Ascending aorta (tissue), 2 donors: ENCODE results near the gene THEMIS2. TPM values are rescaled to one million over a fixed set of nuclear protein-coding genes. Genes with fewer than 3 reads are reported as not detected.

ENCODE experiments used
- DNase-seq, 2 donors: peaks; one replicate each; pipeline ENCODE4 v3.0.0-alpha.2; 2019; ENCODE audit warnings: low spot score in 2 of 2
- H3K27ac ChIP-seq, 2 donors: fragments of 200-600 bp; sonication (generic); one replicate each; pipeline ENCODE4 v1.5.1; 2016 to 2017; ENCODE audit warnings: mild to moderate bottlenecking in 1 of 2
- H3K27me3 ChIP-seq: fragments of 200-600 bp; sonication (generic); one replicate; pipeline ENCODE4 v1.5.1; 2017
- H3K36me3 ChIP-seq, 2 donors: fragments of 200-600 bp; sonication (generic); one replicate each; pipeline ENCODE4 v1.5.1; 2016
- H3K4me1 ChIP-seq, 2 donors: fragments of 200-600 bp; sonication (generic); one replicate each; pipeline ENCODE4 v1.5.1; 2016 to 2017; ENCODE audit warnings: mild to moderate bottlenecking in 1 of 2
- H3K4me3 ChIP-seq, 2 donors: fragments of 200-600 bp; sonication (generic); one replicate each; pipeline ENCODE4 v1.5.1; 2016 to 2017; ENCODE audit warnings: mild to moderate bottlenecking in 1 of 2
- H3K9me3 ChIP-seq, 2 donors: fragments of 200-600 bp; sonication (generic); one replicate each; pipeline ENCODE4 v1.5.1; 2016
- intact Hi-C: fragments of 100-400 bp; cut with DNase I; formaldehyde crosslinking; loops from one replicate; pipeline ENCODE4 v1.15.1; 2023
- total RNA-seq: library from RNA; depleted of rRNA; stranded (reverse); fragments of >200 nt; gene quantifications from one replicate; pipeline ENCODE4 v1.1.0, GENCODE V29; 2016
- TF ChIP-seq, protein P1 (sequence below), 3 experiments: fragments of 200-600 bp in 2 of 3; fragments of 450-650 bp in 1 of 3; sonication (generic) in 2 of 3; IDR thresholded peaks; one replicate each; pipeline ENCODE4 v1.5.1; 2016 to 2019; ENCODE audit warnings: antibody characterized with exemption in 3 of 3, mild to moderate bottlenecking in 1 of 3, moderate library complexity in 1 of 3

The THEMIS2 gene
- total RNA-seq, 1 donor from 2014 or later: 206 TPM

DNA sequence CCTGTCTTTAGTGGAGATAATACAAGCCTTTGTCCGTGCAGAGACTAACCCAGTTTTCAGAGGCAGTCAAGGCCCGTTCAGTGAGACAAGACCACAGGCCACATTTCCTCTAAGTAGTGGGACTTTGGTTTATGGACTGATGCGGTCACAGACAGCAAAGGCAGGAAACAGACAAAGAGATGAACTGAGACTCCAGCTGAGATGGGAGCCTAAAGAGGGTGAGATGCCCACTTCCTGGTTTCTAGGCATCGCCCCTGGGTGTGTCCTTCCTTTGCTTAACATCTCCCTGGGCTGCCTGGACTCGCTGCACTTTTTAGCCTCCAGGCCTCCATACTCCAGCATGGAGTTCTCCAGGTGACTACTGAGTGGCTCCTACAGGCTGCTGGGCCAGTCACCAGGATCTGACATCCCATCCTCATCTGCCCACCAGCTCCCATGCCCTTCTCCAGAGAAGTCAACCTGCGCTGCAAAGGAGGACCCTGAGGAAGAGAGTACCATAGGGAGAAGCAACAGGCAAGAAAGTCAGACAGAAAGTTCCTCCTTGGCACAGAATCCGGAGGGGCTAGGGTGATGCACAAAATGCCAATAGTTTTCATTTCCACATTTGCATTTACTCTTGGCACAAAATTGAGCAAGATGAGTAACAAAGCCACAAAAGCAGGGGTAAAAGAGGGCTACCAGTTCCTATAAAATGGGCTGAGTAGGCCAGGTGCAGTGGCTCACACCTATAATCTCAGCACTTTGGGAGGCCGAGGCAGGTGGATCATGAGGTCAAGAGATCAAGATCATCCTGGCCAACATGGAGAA is 15.1 kb downstream of the THEMIS2 start:
- Histone ChIP-seq H3K4me3 (no peak overlapping the region), H3K27ac (peak overlapping the region in 1 of 2 donors; percentile 18), H3K9me3 (no peaks in the 10 kb centered on the region), H3K4me1 (no peaks in the 10 kb centered on the region), H3K27me3 (no peaks in the 10 kb centered on the region), H3K36me3 (peaks cover 17 to 26% of the 10 kb centered on the region in 2 donors)
- no peak for DNase-seq
- TF ChIP-seq, protein P1, sequence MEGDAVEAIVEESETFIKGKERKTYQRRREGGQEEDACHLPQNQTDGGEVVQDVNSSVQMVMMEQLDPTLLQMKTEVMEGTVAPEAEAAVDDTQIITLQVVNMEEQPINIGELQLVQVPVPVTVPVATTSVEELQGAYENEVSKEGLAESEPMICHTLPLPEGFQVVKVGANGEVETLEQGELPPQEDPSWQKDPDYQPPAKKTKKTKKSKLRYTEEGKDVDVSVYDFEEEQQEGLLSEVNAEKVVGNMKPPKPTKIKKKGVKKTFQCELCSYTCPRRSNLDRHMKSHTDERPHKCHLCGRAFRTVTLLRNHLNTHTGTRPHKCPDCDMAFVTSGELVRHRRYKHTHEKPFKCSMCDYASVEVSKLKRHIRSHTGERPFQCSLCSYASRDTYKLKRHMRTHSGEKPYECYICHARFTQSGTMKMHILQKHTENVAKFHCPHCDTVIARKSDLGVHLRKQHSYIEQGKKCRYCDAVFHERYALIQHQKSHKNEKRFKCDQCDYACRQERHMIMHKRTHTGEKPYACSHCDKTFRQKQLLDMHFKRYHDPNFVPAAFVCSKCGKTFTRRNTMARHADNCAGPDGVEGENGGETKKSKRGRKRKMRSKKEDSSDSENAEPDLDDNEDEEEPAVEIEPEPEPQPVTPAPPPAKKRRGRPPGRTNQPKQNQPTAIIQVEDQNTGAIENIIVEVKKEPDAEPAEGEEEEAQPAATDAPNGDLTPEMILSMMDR (IDR thresholded peaks at IDR 0.05): no peak
- intact Hi-C loops: no loop called here

DNA sequence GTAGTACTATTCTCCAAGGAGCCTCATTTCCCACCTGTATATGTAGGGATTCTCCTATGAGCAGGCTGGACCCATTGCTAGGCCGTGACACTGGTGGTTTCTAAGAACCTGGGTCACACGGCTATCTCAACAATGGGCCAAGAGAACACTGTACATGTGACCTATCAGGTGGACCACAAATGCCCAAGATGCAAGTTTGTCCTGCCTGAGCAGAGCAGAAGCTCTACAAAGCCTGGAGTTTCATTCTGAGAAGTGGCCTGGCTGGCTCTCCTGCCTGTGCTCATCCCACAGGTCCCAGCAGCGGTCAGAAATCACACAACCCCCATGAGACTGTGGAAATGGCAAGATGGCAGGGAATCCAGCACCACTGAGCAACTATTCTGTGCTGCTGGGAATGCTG is 17.2 kb downstream of the THEMIS2 start:
- no peaks in the 10 kb centered on the region for H3K4me1 ChIP-seq
- intact Hi-C loops: no loop called here
- peaks cover 38 to 44% of the 10 kb centered on the region in 2 donors for H3K36me3 ChIP-seq
- H3K27ac ChIP-seq: no peak overlapping the region
- no peak for DNase-seq
- no peaks in the 10 kb centered on the region for H3K9me3 ChIP-seq
- no peak overlapping the region for H3K4me3 ChIP-seq
- H3K27me3 ChIP-seq: no peaks in the 10 kb centered on the region
- TF ChIP-seq, protein P1 (IDR thresholded peaks at IDR 0.05): no peak

DNA sequence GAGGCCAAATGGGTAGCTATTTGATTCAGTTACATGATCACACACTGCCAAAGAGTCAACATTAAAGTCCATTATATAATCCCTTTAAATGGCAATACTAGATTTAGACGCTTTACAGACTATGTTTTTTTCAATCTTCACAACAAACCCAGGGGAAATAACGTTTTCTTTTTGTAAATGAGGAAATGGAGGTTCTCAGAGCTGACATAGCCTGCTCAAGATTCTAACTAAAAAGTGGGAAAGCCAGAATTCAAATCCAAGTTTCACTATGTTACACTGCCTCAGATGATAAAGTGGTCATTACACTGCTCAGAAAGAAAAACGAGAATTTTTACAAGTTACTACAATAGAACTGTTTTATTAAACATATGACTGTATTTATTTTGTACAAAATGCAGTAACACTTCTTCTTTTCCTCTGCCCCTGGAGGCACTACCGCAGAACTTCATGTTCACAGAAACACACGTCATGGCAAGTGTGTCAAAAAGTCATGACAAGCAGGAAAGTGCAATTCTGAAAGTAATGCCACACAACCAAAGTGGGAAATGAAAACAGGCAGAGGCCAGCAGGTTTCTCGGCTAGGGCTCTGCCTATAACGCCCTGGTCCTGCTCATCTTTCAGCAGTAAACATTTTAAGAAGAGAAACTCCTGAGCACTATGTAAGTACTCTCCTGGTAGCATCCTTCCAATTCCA is 19.0 kb downstream of the THEMIS2 start:
- H3K4me1 ChIP-seq: no peaks in the 10 kb centered on the region
- no peaks in the 10 kb centered on the region for H3K27me3 ChIP-seq
- H3K27ac ChIP-seq: peak overlapping the region; percentile 29 to 32
- no peak overlapping the region for H3K4me3 ChIP-seq
- H3K36me3 ChIP-seq: peaks cover 56 to 63% of the 10 kb centered on the region in 2 donors
- H3K9me3 ChIP-seq: no peaks in the 10 kb centered on the region
- DNase-seq: no peak
- TF ChIP-seq, protein P1 (IDR thresholded peaks at IDR 0.05): no peak
- intact Hi-C loops: no loop called here

DNA sequence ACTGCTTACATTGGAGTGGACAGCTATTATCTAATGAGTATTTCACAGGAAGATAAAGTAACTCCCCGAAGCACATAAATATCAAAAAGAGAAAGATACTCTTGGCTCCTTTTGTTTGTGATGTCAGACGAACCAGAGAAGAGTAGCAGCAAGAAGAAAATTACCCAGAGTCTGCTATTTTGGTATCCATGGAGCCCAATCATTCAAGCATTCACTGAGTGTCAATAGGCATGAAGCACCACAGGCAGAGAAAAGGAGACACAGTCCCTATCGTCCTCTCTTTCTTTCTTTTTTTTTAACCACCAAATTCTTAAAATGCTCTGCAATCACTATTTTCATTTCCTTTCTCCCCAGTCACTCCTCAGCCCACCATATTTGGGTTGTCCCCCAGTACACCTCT is 22.2 kb downstream of the THEMIS2 start:
- DNase-seq: no peak
- H3K36me3 ChIP-seq: peaks cover 70 to 73% of the 10 kb centered on the region in 2 donors
- H3K4me3 ChIP-seq: no peak overlapping the region
- no peak overlapping the region for H3K27ac ChIP-seq
- intact Hi-C loops: no loop called here
- TF ChIP-seq, protein P1 (IDR thresholded peaks at IDR 0.05): no peak
- no peaks in the 10 kb centered on the region for H3K4me1 ChIP-seq
- H3K9me3 ChIP-seq: no peaks in the 10 kb centered on the region
- no peaks in the 10 kb centered on the region for H3K27me3 ChIP-seq

DNA sequence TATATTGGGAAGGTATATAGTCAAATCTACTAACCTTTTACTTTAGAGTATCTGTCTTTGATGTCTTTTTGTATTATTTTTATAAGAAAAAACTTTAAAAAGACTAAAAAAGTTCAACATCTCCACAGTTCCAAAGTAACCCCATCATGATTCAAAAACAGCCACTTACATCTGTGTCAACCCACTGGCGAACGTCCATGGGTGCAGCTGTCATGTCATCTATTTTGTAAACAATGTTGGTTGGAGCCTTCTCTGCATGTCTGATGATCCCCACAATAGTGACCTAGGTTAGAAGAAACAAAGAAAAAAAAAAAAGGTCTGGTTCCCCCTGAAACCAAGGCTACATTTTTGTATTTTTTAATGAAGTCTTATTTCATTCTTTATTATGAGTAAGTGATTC is 34.4 kb downstream of the THEMIS2 start:
- Histone ChIP-seq H3K9me3 (no peaks in the 10 kb centered on the region), H3K27me3 (no peaks in the 10 kb centered on the region), H3K36me3 (peaks cover 52 to 86% of the 10 kb centered on the region in 2 donors), H3K27ac (no peak overlapping the region), H3K4me3 (no peak overlapping the region), H3K4me1 (no peaks in the 10 kb centered on the region)
- DNase-seq: no peak
- TF ChIP-seq, protein P1 (IDR thresholded peaks at IDR 0.05): no peak
- intact Hi-C loops: no loop called here
